ENCODE results near the gene PRSS3.
"Not testable (repeated sequence)": the region's sequence is repeated elsewhere in the genome, so short reads cannot be mapped to it uniquely, and the experiment has no call there.

The PRSS3 gene

DNA sequence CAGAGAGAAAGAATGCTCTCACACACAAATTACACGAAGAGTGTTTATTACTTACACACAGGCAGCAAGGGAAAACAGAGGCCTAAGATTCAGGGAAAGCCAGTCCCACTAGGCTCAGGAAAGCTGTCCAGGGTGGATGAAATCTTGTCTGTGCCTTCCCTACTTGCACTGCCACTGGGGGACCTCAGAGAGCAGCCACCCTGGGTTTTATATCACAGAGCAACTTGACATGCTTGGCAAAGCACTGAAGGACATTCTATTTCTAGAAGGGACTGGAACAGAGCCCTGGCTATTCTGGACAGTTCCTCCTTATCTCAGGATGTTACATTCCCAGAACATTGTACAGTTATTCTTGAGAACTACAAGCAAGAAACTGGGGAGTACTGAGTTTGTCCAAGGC lies 7.5 kb upstream of the PRSS3 start:
- no peak for DNase-seq

DNA sequence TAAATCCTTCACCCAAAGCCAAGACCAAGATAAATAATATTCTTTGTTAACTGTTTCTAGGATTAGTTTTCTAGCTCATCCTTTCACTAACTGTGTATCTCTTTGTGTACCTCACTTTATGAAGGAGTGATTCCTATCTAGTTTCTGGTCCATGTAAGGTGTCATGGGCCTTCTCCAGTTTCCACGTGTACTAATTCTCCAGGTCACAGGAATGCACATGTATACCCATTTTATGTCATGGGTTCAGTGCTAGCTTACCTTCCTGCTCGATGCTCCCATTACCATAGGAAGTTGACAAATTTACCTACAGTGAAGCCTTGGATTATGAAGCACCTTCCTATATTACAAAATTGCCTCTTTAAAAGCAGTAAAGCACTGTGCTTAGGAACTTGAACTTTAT lies 5.9 kb upstream of the PRSS3 start:
- DNase-seq, result not testable (repeated sequence)

DNA sequence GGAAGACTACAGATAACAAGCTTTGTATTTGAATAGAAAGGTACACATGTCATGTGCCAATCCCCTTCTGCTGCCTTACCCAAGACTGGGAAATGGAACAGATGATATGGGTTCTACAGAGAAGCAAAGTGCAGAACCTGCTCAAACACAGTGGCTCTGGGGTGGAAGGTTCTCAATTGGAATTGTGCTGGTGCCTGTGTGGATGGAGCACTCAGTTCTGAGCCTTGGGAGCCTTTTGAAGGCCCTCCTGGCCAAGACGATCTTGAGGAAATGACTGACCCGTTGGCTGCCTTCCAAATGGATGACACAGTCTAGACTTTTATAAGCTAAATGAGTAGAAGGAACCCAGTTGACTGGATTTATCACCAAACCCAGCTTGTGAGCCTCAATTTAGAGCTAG lies 4.2 kb upstream of the PRSS3 start:
- no peak for DNase-seq

DNA sequence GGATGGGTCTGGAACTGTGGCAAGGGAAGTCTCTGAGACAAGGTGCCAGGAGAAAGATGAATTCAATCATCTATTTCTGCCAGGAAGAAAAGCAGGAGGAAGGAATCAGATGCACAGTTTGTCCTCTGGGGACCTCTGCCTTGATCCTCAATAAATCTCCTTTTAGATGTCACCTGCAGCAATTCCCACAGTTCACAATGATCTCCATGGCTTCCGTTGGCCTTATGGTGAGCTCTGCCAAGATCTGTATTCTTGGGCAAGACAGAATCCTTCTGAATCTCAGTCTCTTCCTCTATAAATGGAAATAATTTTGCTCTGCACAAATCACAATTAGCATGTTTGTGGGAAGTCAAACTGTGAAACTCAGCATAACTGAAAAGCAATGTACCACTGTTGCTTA lies 1.9 kb upstream of the PRSS3 start:
- DNase-seq, result not testable (repeated sequence)

DNA sequence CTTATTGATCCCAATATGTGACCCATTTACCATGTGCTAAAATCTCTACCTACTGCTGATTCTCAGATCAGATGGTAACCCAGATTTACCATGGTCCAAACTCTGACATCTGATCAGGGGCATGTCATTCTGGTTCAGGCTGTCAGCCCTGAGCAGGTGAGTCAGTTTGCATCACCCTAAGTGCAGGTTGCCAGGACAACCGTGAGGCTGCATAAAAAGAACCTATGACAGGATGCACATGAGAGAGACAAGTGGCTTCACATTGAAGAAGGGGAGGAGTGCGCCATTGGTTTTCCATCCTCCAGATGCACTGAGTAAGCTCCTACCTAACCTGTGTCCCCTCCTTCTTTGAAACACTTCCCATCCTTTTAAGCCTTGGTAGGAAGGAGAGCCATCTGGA lies 801 bp upstream of the PRSS3 start:
- DNase-seq, result peak; percentile 21

DNA sequence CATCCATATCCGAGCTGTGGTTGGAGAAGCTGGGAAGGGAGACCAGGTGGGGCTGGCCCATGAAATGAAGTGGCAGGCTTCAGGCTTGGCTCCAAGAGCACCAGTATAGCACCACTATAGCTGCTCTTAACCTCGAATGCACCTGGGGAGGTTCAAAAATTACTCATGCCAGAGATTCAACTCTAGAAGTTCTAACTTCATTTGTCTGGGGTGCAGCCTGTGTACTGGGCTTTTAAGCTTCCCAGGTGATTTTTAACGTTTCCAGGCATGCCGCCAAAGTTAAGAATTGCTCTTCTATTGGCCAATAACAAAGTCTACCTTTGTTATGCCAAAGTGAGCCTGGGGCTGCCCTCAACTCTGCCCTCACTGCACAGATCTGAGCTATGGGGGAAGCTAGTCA lies 458 bp downstream of the PRSS3 start:
- DNase-seq, result peak; percentile 94

DNA sequence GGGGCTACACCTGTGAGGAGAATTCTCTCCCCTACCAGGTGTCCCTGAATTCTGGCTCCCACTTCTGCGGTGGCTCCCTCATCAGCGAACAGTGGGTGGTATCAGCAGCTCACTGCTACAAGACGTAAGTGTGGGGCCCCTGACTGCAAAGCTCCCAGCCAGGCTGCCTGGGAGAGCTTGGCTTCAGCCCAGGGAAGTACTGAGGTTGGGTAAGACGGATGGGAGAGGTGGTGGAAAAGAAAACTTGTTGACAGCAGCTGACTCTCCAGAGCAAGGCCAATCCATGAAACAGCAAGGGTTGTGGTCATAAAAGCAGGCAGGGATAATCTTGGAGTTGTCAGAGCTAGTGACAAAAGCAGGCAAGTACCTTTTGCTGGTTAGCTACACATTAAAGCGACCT lies 1.3 kb downstream of the PRSS3 start:
- DNase-seq, result not testable (repeated sequence)

DNA sequence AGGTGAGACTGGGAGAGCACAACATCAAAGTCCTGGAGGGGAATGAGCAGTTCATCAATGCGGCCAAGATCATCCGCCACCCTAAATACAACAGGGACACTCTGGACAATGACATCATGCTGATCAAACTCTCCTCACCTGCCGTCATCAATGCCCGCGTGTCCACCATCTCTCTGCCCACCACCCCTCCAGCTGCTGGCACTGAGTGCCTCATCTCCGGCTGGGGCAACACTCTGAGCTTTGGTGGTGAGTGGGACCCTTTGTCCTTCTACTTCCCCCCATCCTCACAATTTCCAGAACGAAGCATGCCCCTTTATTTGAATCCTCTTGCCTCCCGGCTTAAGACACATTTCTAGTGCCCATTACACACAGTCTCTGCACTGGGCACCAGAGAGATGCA lies 2.5 kb downstream of the PRSS3 start:
- DNase-seq, result no peak

DNA sequence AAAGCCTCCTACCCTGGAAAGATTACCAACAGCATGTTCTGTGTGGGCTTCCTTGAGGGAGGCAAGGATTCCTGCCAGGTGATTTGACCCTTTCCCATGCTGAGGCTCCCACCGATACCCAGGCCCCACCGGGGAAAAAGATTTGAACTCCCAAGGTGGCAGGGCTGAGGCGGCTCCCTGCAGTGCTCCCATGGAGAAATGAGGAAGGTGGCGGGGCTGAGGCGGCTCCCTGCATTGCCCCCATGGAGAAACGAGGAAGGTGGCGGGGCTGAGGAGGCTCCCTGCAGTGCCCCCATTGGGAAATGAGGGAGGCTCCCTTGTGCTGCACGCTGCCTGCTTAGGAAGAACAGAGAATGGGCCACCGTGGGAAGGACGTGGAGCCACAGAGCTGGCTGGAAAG lies 3.2 kb downstream of the PRSS3 start:
- DNase-seq, result no peak

DNA sequence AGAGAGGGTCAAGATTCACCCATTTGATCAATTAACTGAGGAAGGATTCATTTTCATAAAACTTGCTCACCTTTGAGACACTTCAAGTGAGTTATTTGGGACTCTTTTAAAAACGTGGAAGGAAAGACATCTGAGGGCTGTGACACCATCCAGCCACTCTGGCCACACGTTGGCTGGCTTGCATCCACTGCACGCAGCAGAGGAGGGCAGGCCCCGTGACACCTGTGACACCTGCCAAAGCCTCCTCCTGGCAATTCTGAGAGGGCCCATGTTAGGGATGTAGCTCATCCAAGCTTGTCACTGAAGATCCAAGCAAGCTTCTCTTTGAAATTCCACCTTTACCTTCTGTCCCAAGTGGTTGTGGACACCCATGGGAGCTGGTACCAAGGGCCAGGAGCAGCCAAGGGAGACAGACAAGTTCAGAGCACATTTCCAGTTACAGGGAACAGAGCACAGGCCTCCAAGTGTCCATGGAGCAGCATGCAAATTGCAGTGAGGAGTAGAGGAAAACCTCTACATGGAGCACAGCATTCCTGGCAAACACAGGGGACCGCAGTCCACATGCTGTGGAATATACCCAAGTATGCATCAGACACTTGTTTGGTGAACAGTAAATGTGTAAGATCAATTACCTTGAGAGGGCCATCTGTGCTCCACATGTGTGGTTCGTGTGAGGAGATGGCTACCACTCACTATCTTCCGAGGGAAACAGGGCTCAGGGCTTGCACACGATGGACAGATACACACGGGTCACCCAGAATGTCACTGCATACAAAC lies 4.8 kb downstream of the PRSS3 start:
- DNase-seq, result no peak

DNA sequence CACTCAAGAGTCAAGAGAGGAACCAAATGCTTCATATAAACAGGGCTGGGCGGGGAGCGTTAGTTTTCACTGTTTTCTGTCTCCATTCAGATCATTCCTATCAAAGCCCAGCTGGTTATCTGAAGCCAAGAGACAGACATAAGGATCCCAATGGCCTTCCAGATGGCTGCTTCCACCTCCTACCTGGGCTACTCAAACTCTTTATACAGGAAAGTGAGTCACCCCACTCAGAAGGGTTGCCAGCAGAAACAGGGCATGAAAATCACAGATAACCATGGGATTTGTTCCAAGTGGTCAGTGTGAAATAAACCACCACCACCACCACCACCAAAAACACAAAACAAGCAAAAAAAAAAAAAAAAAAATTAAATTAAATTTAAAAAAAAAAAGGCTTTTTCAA lies 5.5 kb downstream of the PRSS3 start:
- DNase-seq, result no peak

DNA sequence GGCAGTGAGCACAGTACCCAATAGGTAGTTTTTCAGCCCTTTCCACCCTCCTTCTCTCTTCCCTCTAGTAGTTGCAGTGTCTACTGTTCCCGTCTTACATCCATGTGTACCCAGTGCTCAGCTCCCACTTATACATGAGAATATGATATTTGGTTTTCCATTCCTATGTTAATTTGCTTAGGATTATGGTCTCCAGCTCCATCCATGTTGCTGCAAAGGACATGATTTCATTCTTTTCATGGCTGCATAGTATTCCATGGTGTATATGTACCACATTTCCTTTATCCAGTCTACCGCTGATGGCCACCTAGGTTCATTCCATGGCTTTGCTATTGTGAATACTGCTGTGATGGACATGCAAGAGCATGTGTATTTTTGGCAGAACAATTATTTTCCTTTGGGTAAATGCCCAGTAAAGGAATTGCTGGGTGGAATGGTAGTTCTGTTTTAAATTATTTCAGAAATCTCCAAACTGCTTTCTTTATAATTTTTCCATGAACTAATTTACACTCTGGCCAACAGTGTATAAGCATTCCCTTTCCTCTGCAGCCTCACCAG lies 6.7 kb downstream of the PRSS3 start:
- DNase-seq, result not testable (repeated sequence)

DNA sequence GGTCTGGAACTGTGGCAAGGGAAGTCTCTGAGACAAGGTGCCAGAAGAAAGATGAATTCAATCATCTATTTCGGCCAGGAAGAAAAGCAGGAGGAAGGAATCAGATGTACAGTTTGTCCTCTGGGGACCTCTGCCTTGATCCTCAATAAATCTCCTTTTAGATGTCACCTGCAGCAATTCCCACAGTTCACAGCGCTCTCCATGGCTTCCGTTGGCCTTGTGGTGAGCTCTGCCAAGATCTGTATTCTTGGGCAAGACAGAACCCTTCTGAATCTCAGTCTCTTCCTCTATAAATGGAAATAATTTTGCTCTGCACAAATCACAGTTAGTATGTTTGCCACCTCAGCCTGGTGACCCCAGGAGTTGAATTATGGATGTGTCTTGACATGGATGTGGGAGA lies 8.8 kb downstream of the PRSS3 start:
- DNase-seq, result not testable (repeated sequence)

DNA sequence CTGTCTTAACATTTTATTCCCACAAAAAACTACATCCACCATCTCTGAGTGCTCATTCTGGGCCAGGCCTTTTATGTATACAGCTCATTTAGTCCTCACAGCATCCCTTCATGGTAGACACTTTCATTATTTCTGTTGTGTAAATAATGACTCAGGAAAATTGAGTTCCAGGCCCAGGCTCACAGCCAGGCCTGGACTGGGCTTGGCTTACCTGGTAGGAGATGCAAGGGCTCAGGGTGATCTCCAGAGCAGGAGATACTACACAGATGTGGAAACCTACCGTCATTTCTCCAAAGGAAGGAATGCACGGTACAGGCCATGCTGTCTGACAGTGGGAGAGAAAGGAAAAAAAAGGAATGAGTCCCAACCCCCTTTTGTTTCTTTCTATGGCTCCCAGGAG lies 11.8 kb downstream of the PRSS3 start:
- not testable (repeated sequence) for DNase-seq

DNA sequence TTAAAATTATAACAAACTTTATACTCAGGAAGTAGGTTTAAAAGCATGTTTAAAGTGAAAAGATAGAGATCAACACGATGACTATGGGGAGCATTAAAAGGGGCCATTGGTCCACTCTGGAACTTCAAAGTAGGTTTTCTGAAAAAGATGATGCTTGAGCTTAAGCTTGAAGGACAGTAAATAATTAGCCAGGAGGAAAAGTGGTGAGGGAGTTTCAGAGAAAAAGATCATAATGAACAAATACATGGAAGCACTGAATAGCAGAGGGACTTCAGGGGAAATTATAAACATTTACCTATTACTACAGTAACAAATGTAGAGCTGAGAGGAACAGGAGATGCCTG lies 13.6 kb downstream of the PRSS3 start:
- DNase-seq, result not testable (repeated sequence)

DNA sequence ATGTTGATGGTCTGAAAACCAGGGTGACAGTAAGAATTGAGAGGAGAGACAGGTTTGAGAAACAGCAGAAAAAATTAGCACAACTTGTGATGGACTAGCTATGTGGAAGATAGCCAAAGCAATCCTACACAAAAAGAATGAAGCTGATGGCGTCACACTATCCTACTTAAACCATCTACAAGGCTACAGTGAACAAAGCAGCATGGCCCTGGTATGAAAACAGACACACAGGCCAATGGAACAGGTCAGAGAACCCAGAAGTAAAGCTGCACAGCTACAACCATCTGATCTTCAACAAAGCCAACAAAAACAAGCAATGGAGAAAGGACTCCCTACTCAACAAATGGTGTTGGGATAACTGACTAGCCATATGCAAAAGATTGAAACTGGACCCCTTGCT lies 14.1 kb downstream of the PRSS3 start:
- no peak for DNase-seq

DNA sequence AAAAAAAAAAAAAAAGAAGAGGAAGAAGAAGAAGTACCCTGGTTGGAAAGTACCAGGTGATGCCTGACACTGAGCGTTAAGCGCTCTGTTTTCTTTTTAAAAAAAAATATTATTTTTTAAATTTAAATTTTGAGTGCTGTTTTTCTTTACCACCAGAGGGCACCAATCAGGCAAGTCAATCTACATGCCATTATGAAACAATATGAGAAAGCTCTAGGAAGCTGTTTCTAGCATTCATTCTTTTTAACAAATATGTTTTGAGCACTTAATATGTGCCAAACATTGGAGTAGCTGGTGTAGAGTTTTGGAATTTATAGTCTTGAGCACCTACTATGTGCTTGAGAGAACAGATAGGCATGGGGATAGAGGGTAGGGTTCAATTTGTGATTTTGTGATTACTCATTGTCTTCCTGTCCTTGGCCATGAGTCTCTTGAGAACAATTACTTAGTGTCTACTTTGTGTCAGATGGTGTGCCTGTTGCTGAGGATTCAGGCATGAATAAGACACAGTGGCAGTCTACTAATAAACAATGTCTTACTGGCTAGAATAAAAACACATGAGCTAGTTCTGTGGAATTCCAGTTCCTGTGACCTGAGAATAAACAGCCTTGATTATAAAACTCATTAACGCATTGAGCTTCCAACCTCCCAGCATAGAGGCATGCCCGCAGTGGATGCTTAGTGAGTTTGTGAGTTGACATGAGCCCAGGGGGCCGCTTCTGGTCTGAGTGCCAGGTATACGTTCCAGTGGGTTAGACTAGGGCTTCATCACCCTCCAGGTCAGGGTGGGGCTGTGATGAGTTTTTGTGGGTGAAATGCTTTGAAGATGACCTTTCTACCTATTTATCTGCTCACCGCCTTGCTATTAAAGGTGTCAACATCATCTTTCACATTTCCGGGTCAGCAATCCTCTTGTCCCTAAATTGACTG lies 18.6 kb downstream of the PRSS3 start:
- DNase-seq, result no peak

DNA sequence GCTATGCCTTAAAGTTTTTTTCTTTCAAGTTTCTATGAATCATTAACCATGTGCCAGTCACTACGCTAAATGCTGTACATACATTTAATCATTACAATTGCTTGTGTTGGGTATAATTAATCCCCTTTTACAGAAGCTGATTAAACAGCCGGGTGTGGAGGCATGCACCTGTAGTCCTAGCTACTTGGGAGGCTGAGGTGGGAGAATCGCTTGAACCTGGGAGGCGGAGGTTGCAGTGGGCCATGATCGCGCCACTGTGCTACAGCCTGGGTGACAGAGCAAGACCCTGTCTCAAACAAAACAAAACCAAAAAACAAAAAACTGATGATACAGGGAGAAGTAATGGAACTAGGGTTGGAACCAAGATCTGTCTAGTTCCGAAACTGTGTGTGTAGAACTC lies 20.4 kb downstream of the PRSS3 start:
- DNase-seq, result no peak

DNA sequence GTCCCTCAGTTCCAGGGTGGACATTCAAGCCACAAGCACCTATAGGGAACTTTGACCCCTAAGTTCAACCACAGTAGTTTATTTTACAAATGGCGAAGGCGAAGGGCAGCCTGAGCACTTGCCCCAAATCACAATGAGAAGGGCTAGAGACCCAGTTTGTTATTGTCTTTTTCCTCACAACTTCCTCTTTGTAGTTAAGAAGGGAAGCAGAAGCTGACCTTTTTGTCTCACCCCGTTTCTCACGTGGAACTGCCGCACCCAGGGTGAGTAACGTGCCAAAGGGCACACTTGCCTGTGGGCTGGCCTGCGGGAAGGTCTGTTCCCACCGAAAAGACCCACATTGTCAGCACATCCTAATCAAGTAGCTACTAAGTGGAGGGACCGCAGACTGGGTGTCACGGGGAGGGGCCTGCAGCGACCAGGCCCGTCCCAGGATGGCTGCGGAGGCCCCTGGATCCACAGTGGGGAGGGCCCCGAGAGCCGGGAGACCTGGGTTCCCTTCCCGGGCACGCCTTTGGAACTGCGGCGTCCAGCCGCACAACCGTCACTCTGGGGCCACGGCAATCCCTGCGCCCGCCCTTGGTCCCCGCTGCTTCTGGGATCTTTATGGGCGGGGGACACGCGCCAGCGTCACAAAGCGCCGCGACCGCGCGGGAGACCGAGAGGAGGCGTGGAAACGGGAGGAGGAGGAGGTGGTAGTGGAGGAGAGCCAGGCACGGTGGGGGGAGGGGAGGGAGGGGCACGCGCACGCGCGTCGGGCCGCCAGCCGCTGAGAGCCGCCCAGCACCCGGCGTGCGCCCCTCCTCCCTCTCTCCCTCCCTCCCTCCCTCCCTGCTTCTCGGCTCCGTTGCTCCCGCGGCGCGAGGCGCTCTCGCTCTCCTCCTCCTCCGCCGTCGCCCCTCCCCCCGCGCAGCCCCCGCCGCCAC lies 21.2 kb downstream of the PRSS3 start, which contains the start of gene UBE2R2:
UBE2R2 (plus strand) TSS at position 834 of the 926 bp plus-strand sequence. CDS start 598 bp downstream, outside the sequence.
- DNase-seq, result peak; percentile 87

DNA sequence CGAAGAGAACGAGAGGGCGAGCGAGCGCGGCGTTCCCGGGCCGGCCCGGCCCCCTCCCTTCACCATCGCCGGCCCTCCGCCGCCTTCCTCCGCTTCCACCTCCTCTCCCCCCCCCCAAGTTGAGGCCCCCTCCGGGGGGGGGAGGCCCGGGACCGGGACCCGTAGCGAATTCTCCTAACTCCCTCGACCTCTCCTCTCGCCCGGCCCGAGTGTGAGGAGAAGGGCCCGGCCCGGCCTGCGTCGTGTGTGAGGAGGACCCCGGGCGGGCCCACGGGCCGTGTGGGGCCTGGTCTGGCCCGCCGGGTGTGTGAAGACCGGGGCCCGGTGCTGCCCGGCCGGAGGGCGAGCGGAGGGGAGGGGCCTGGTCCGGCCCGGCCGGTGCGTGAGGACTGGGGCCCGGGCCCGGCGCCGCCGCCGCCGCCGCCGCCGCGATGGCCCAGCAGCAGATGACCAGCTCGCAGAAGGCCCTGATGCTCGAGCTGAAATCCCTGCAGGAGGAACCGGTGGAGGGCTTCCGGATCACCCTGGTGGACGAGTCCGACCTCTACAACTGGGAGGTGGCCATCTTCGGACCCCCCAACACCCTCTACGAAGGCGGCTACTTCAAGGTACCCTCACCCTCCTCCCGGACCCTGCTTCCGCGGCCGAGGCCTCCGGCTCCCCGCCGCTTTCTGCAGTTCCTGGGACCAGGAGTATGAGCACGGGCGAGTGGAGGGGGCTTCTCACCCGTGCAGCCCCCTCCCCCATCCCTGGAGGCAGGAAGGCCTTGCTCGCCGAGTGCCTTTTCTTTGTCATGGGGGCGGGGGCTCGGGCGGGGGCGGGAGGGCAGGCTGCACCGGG lies 22.2 kb downstream of the PRSS3 start:
- peak; percentile 71 for DNase-seq

DNA sequence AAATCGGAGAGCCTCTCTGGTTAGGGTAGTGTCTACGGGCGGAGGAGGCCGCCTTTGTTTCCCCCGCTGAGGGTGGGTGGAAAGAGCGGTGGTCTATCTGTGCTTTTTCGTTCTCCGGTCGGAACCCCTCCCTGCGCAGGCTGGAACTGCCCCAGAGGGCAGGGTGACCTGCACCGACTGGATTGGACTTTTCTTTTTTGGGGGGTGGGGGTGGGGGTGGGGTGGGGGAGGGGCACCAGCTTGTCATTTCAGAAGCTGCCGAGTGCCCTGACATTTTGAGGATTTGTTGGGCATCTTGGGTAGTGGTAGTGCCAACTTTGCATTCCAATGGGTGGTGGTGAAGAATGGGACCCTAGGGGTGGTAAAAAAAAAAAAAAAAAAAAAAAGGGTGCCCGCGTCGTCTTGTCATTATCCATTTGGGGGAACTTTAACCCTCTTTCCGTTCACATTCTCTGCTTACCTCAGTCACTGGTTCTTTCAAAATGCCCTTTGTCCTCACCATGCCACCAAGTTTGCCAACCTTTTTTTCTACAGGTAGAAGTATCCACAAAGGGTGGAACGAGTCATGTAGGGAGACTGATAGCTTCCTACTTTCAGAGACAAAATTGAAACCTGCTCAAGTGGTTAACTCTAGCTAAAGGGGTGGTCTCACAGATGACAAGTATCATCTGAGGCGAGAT lies 22.9 kb downstream of the PRSS3 start:
- no peak for DNase-seq
